Common myeloid progenitor, CD34-positive (primary cell): ENCODE measurements around the gene FALEC.
A peak's percentile ranks its signal among the peaks of the same experiment; 100 is the strongest.

Source experiments
- CTCF ChIA-PET: fragments of 350-600 bp; sonication (Branson Sonifier 250); formaldehyde crosslinking; loops from one replicate; lab custom pipeline; 2021; ENCODE audit warnings: antibody characterized with exemption; lab: Charles Lee
- POLR2A ChIA-PET: fragments of 350-600 bp; sonication (Branson Sonifier 250); formaldehyde crosslinking; loops from one replicate; lab custom pipeline; 2021; ENCODE audit warnings: antibody characterized with exemption; lab: Charles Lee
- DNase-seq, 3 donors: peaks; one replicate each; pipeline versions ENCODE4 v3.0.0 to v3.0.0-alpha.2; 2013
- H3K27ac ChIP-seq, 2 experiments: 1 replicate in 1 of 2; 2 replicates in 1 of 2; pipeline ENCODE4 v1.7.0; 2013; ENCODE audit warnings: inconsistent platforms in 2 of 2, low read length in 2 of 2, mild to moderate bottlenecking in 2 of 2, low read depth in 1 of 2, moderate library complexity in 1 of 2; ENCODE audit not compliant: severe bottlenecking in 2 of 2, insufficient read depth in 1 of 2, poor library complexity in 1 of 2
- H3K27me3 ChIP-seq, 5 experiments: replicated peaks in 2 of 5; 1 replicate in 3 of 5; 2 replicates in 2 of 5; pipeline versions ENCODE4 v1.6.1 to v1.7.0; 2013; ENCODE audit warnings: low read length in 4 of 5, mild to moderate bottlenecking in 2 of 5, moderate library complexity in 2 of 5, inconsistent platforms in 1 of 5; ENCODE audit not compliant: insufficient read depth in 5 of 5, control insufficient read depth in 4 of 5
- H3K36me3 ChIP-seq, 4 experiments: 1 replicate in 2 of 4; 2 replicates in 2 of 4; pipeline versions ENCODE4 v1.6.1 to v1.7.0; 2013; ENCODE audit warnings: low read length in 3 of 4, control low read depth in 1 of 4, mild to moderate bottlenecking in 1 of 4; ENCODE audit not compliant: control insufficient read depth in 4 of 4, insufficient read depth in 4 of 4
- H3K4me1 ChIP-seq, 4 experiments: 1 replicate in 3 of 4; 2 replicates in 1 of 4; pipeline versions ENCODE4 v1.6.1 to v1.7.1; 2013; ENCODE audit warnings: low read length in 3 of 4, mild to moderate bottlenecking in 3 of 4, control low read depth in 1 of 4, inconsistent platforms in 1 of 4, moderate library complexity in 1 of 4; ENCODE audit not compliant: control insufficient read depth in 4 of 4, insufficient read depth in 4 of 4; ENCODE audit errors: control extremely low read depth in 1 of 4
- H3K4me3 ChIP-seq, 7 experiments: 1 replicate in 4 of 7; 2 replicates in 3 of 7; pipeline versions ENCODE4 v1.5.1 to v1.7.0; 2013; ENCODE audit warnings: mild to moderate bottlenecking in 7 of 7, low read length in 6 of 7, moderate library complexity in 6 of 7, inconsistent platforms in 2 of 7, low read depth in 2 of 7, control low read depth in 1 of 7; ENCODE audit not compliant: insufficient read depth in 4 of 7, control insufficient read depth in 1 of 7; ENCODE audit errors: extremely low read depth in 1 of 7
- H3K9me3 ChIP-seq, 5 experiments: 1 replicate in 4 of 5; 2 replicates in 1 of 5; pipeline versions ENCODE4 v1.6.1 to v1.7.1; 2013; ENCODE audit warnings: low read length in 4 of 5, mild to moderate bottlenecking in 2 of 5, inconsistent platforms in 1 of 5, low read depth in 1 of 5, moderate library complexity in 1 of 5; ENCODE audit not compliant: control insufficient read depth in 4 of 5, insufficient read depth in 2 of 5; ENCODE audit errors: control extremely low read depth in 1 of 5
- WGBS: methylation state at CpG from one replicate; pipeline ENCODE4 v1.1.5; 2013; ENCODE audit not compliant: insufficient coverage; 5-methylcytosine and 5-hydroxymethylcytosine counted together

Gene FALEC

DNA sequence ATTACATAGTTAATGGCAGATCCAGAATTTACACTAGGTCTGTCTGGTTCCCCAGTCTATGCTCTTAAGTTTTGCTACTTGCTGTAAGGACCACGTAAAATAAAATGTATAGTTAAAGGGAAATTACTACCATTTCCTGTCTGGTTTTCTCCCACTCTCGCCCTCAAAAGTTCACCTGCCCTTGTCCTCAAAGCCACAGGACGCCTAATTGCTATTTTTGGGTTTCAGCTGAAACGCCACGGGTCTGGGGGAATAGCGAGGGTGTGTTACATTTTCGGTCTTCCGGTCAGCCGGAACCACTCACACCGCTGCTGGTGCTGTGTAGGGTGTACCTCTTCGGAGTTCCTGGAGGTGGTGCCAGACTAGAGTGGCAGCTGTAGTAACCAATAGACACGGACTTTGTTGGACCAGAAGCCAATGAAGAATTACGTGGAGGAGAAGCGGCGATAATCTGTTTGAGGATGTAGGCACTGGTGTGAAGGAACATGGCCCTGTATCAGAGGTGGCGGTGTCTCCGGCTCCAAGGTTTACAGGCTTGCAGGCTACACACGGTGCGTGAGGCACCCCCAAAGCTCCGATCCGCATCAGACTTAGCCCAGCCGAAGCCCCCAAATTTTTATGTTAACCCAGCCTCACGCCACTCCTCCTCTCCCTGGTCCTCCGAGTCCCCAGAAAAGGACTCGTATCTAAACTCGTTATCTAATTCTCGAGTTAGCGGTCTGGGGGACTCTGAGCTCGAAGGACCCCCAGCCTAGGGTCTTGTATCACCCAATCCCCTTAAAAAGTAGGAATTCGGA lies 28.4 kb upstream of the FALEC start, which contains the start of gene TARS2:
Gene TARS2 (plus strand): TSS at position 454 of the 797 bp plus-strand sequence. CDS start 32 bp downstream, at position 486.
- 0% methylated on average over 27 of the region's 30 CpGs for WGBS
- peak; percentile 97 to 99 (median 99) for DNase-seq
- H3K27ac ChIP-seq: peak within 1 kb of the TSS; percentile 69 to 90
- CTCF ChIA-PET: interaction anchor here (1.1 to 1.7 kb wide), 4 partner anchors 17 to 46 kb away, joined by 3 to 6 read pairs (median 4); partner anchors contain the start of gene FALEC
- H3K36me3 ChIP-seq: peaks cover 4 to 31% (median 15%) of the 10 kb centered on the region in 4 experiments
- H3K4me1 ChIP-seq: peaks cover 3 to 11% (median 8%) of the 10 kb centered on the region in 4 experiments
- H3K9me3 ChIP-seq: no peaks in the 10 kb centered on the region
- peak within 1 kb of the TSS; percentile 74 to 96 (median 91) for H3K4me3 ChIP-seq
- POLR2A ChIA-PET: interaction anchor here (0.6 to 1.5 kb wide), 5 partner anchors 10 to 74 kb away, joined by 3 to 7 read pairs (median 3); no protein-coding TSS in a partner anchor
- no peaks in the 10 kb centered on the region for H3K27me3 ChIP-seq

DNA sequence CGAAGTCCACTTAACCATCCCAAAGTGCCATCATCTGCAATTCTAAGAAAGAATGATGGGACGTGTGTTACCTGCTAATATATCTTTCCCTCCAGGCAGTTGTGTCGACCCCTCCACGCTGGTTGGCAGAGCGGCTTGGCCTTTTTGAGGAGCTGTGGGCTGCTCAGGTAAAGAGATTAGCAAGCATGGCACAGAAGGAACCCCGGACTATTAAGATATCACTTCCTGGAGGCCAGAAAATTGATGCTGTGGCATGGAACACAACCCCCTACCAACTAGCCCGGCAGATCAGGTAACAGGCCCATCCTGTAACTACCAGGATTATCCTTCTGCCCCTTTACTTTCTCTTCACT lies 27.8 kb upstream of the FALEC start:
- H3K4me1 ChIP-seq: peaks cover 3 to 11% (median 8%) of the 10 kb centered on the region in 4 experiments
- POLR2A ChIA-PET: interaction anchor here (0.8 to 1.5 kb wide), 3 partner anchors 16 to 73 kb away, joined by 3 read pairs; no protein-coding TSS in a partner anchor
- H3K27me3 ChIP-seq: no peaks in the 10 kb centered on the region
- no peaks in the 10 kb centered on the region for H3K9me3 ChIP-seq
- H3K4me3 ChIP-seq: peak overlapping the region; percentile 74 to 96 (median 91)
- WGBS: 3% methylated on average over 3 of the region's 7 CpGs
- peaks cover 4 to 34% (median 19%) of the 10 kb centered on the region in 4 experiments for H3K36me3 ChIP-seq
- no peak for DNase-seq
- CTCF ChIA-PET: interaction anchor here (1.2 to 1.7 kb wide), 4 partner anchors 10 to 28 kb away, joined by 3 to 6 read pairs (median 4); partner anchors contain the start of gene FALEC
- peak overlapping the region; percentile 43 to 90 for H3K27ac ChIP-seq

DNA sequence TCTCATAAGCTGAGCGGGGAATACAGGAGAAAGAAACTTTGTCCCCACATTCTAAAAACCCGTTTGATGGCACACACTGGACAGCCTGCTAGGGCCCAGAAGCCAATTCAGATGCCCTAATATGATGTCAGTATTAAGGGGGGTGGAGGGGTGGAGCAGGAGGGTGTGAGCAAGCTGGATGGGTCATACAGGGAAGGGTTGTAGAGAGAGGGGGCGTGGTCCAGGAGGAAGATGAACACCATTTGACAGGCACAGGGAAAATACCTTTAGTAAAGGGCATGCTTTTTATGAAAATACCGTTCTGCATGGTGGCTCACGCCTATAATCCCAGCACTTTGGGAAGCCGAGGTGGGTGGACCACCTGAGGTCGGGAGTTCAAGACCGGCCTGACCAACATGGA lies 22.4 kb upstream of the FALEC start:
- DNase-seq: no peak
- H3K4me3 ChIP-seq: no peak overlapping the region
- H3K27me3 ChIP-seq: no peaks in the 10 kb centered on the region
- ChIA-PET POLR2A (no interaction called here), CTCF (interaction anchor here (0.7 to 1.3 kb wide), 2 partner anchors 20 to 55 kb away, joined by 3 read pairs; no protein-coding TSS in a partner anchor)
- peaks cover 0 to 2% (median 2%) of the 10 kb centered on the region in 4 experiments for H3K4me1 ChIP-seq
- H3K9me3 ChIP-seq: no peaks in the 10 kb centered on the region
- 100% methylated on average over 3 of the region's 8 CpGs for WGBS
- no peak overlapping the region for H3K27ac ChIP-seq
- H3K36me3 ChIP-seq: peaks cover 12 to 64% (median 35%) of the 10 kb centered on the region in 4 experiments

DNA sequence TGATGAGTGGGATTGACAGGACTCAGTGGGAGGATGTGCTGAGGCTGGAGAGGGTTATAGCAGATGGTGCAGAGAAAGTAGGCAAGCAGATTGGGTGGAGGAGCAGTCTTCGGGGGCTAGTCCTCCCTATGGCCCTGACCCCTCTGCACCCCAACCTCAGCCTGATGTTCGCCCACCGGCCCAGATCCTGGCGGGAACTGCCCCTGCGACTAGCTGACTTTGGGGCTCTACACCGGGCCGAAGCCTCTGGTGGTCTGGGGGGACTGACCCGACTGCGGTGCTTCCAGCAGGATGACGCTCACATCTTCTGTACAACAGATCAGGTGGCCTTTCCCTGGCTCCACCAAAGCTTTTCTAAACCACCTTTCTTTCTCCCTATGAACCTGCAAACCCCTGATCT lies 17.2 kb upstream of the FALEC start:
- CTCF ChIA-PET: interaction anchor here (1.1 to 1.9 kb wide), 4 partner anchors 12 to 33 kb away, joined by 3 to 8 read pairs (median 4); no protein-coding TSS in a partner anchor
- 98% methylated on average over 10 of the region's 10 CpGs for WGBS
- POLR2A ChIA-PET: no interaction called here
- Histone ChIP-seq H3K4me3 (no peak overlapping the region), H3K36me3 (peaks cover 9 to 56% (median 31%) of the 10 kb centered on the region in 4 experiments), H3K9me3 (no peaks in the 10 kb centered on the region), H3K27ac (no peak overlapping the region), H3K27me3 (no peaks in the 10 kb centered on the region), H3K4me1 (no peaks in the 10 kb centered on the region)
- DNase-seq: no peak

DNA sequence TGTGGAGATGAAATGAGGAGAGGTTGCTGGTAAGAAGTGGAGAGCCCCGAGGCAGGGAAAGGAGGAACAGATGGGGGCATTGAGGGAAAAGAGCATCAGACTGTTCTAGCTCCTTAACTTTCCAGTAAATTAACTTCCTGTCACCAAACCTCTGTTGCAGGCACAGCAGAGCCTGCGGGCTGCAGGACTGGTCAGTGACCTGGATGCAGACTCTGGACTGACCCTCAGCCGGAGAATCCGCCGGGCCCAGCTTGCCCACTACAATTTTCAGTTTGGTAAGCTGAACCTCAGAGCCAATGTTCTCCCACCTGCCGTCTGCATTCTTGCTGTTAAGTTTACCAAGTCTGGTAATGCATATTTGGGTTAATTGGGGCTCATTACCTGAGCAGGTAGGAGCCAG lies 10.1 kb upstream of the FALEC start:
- POLR2A ChIA-PET: no interaction called here
- Histone ChIP-seq H3K4me3 (no peak overlapping the region), H3K4me1 (peaks cover 0 to 19% (median 11%) of the 10 kb centered on the region in 4 experiments), H3K27ac (no peak overlapping the region), H3K36me3 (peaks cover 8 to 48% (median 28%) of the 10 kb centered on the region in 4 experiments), H3K9me3 (no peaks in the 10 kb centered on the region), H3K27me3 (no peaks in the 10 kb centered on the region)
- CTCF ChIA-PET: interaction anchor here (1.8 kb wide), 1 partner anchor 10 kb away, joined by 5 read pairs; no protein-coding TSS in a partner anchor
- WGBS: 96% methylated on average over 4 of the region's 6 CpGs
- DNase-seq: no peak

DNA sequence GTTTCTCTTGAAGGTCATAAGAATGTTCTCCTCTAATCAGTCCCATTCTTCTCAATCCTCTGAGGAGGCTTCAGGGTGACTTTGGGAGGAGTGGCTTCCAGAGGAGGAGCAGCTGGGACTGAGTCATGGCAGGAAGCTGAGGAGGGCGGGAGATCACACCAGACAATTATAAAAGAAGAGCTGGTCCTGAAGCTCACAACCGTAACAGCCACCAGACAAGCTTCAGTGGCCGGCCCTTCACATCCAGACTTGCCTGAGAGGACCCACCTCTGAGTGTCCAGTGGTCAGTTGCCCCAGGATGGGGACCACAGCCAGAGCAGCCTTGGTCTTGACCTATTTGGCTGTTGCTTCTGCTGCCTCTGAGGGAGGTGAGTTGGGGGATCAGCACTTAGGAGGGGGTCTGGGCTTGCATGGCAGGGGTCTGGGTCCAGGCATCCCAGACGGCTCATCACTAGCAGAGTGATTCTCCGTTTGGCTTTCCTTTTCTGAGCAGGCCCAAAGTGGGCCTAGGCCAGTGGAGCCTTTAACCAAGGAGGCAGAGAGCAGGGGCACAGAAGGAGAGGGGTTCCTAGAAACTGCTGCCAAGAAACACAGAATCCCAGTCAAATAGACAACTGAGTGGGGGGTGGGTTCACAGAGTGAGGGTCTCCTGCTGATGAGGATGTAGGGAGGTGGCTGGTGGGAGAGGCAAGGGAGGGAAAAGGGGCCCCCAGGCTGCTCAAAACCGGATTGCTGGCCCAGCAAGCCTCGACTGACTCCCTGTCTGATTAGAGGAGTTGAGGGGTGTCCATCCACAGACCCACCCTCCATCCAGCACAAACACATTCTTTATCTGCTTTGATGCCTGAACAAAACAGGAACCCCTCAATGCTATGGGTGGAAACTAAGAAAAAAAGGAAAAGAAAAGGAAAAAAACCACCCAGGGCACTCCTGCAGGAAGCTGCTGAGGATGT lies 7.4 kb upstream of the FALEC start, which contains the start of gene ECM1:
Gene ECM1 (plus strand): TSS at position 198 of the 953 bp plus-strand sequence. CDS start 101 bp downstream, at position 299.
- H3K27ac ChIP-seq: peak within 1 kb of the TSS in 1 of 2 experiments; percentile 64
- ChIA-PET POLR2A (no interaction called here), CTCF (interaction anchor here (1.0 kb wide), 2 partner anchors 25 to 52 kb away, joined by 3 read pairs; no protein-coding TSS in a partner anchor)
- no peaks in the 10 kb centered on the region for H3K9me3 ChIP-seq
- WGBS: 62% methylated on average over 5 of the region's 7 CpGs
- H3K4me1 ChIP-seq: peaks cover 0 to 19% (median 11%) of the 10 kb centered on the region in 4 experiments
- H3K4me3 ChIP-seq: peak within 1 kb of the TSS in 1 of 7 experiments; percentile 3
- no peaks in the 10 kb centered on the region for H3K27me3 ChIP-seq
- peaks cover 10 to 40% (median 24%) of the 10 kb centered on the region in 4 experiments for H3K36me3 ChIP-seq
- DNase-seq: peak in 2 of 3 donors; percentile 27 to 28
